22Rv1 (cell line): ENCODE measurements around the gene AP4E1.

ENCODE experiments used
- CTCF ChIP-seq: fragments of 450-650 bp; IDR thresholded peaks from 2 replicates; pipeline ENCODE4 v1.5.1; 2017; ENCODE audit warnings: mild to moderate bottlenecking
- ZFX ChIP-seq: fragments of 450-650 bp; IDR thresholded peaks from 2 replicates; pipeline ENCODE4 v1.6.1; 2017; ENCODE audit warnings: antibody characterized with exemption, borderline replicate concordance

GRCh38 chr15:51016615-51017014, 108.1 kb downstream of the AP4E1 start:
- no peak for TF ChIP-seq CTCF
- TF ChIP-seq ZFX, result no peak
